ENCODE results near the gene ARL6IP1. TPM values are rescaled to one million over a fixed set of nuclear protein-coding genes. Genes with fewer than 3 reads are reported as not detected.

The ARL6IP1 gene
- total RNA-seq (2021; ENCODE audit: unreplicated experiment) (343 TPM), Bru-seq, nascent RNA (percentile 99 among the genes with signal in this experiment), BruChase-seq, experiment 1, labeled RNA remaining after a 2-hour chase (percentile 100 among the genes with signal in this experiment), BruChase-seq, experiment 2, labeled RNA remaining after a 6-hour chase (percentile 100 among the genes with signal in this experiment)
- polyA plus RNA-seq (2012; ENCODE audit: insufficient read length): 339 TPM
- long read RNA-seq, transcript ARL6IP1-201 (6 exons, 2,409 nt): major isoform, 1,263 of 1,505 reads
- long read RNA-seq, partial matches to known transcripts: 219 of 1,505 reads
- long read RNA-seq, other reads (novel, unspliced or antisense): 17 of 1,505 reads

GRCh38 chr16:18801145-18801972 is at the start of gene ARL6IP1:
Gene ARL6IP1, minus strand, starts transcription at chr16:18801549. Its CDS starts 83 bp downstream, at chr16:18801466.
- ChIA-PET POLR2A (interaction anchor here (0.7 to 2.0 kb wide), 6 partner anchors 10 to 826 kb away, joined by 3 to 10 read pairs (median 4); no protein-coding TSS in a partner anchor), CTCF (interaction anchor here (0.6 to 1.1 kb wide), 3 partner anchors 10 to 16 kb away, joined by 4 to 5 read pairs (median 5); partner anchors contain the start of gene RPS15A)
- peaks cover 26% of the 10 kb centered on the region for H3K36me3 ChIP-seq (ENCODE audit: control insufficient read depth, insufficient read depth, low read length)
- H3K27me3 ChIP-seq (ENCODE audit: control insufficient read depth, insufficient read depth, low read length): no peaks in the 10 kb centered on the region
- ATAC-seq: peak; percentile 97
- peak within 1 kb of the TSS; percentile 90 to 94 for H3K4me3 ChIP-seq (ENCODE audit: low read depth in 2 of 2, low read length in 2 of 2)
- in situ Hi-C loops (cut with HindIII; ENCODE audit: low pct_unique_long_range_greater_than_20kb, low sequenced_read_pairs): no loop called here
- H3K27ac ChIP-seq (ENCODE audit: low read length): peak within 1 kb of the TSS; percentile 93
- DNase-seq (ENCODE audit: low read depth, low spot score): peak; percentile 98
- peaks cover 52% of the 10 kb centered on the region for H3K4me1 ChIP-seq (ENCODE audit: control insufficient read depth, insufficient read depth, low read length)
- peak; percentile 98 for TF ChIP-seq CTCF (IDR thresholded peaks at IDR 0.05)
- peak; percentile 81 for TF ChIP-seq TCF7L2 (IDR thresholded peaks at IDR 0.05; ENCODE audit: low read depth, low read length)
- TF ChIP-seq POLR2AphosphoS5 (IDR thresholded peaks at IDR 0.05; ENCODE audit: low read depth, low read length): peak; percentile 100
- peak; percentile 98 for TF ChIP-seq SIN3A (IDR thresholded peaks at IDR 0.05; ENCODE audit: borderline replicate concordance, insufficient read depth, low read depth, low read length)
- TF ChIP-seq REST (IDR thresholded peaks at IDR 0.05; ENCODE audit: insufficient read depth in 1 of 2, low read depth in 2 of 2, low read length in 1 of 2): peak; percentile 33 to 69; a peak in 3 of 4 replicates
- intact Hi-C loops (cut with micrococcal nuclease; ENCODE audit: unreplicated experiment): loop anchor here (2.0 kb wide), 1 partner anchor 167 kb away; no protein-coding TSS in a partner anchor
- H3K9me3 ChIP-seq (ENCODE audit: control insufficient read depth, insufficient read depth, low read depth, low read length): no peaks in the 10 kb centered on the region
- no TSS peak for BruUV-seq (replicated peaks)

- ATAC-seq: no peak
- no peak for DNase-seq (ENCODE audit: low read depth, low spot score)
- TF ChIP-seq CTCF (IDR thresholded peaks at IDR 0.05) (no peak), POLR2AphosphoS5 (IDR thresholded peaks at IDR 0.05; ENCODE audit: low read depth, low read length) (no peak), SIN3A (IDR thresholded peaks at IDR 0.05; ENCODE audit: borderline replicate concordance, insufficient read depth, low read depth, low read length) (no peak), REST (IDR thresholded peaks at IDR 0.05; ENCODE audit: insufficient read depth in 1 of 2, low read depth in 2 of 2, low read length in 1 of 2) (no peak), TCF7L2 (IDR thresholded peaks at IDR 0.05; ENCODE audit: low read depth, low read length) (no peak)
- in situ Hi-C loops (cut with HindIII; ENCODE audit: low pct_unique_long_range_greater_than_20kb, low sequenced_read_pairs): no loop called here
- no TSS peak for BruUV-seq (replicated peaks)
- no peaks in the 10 kb centered on the region for H3K9me3 ChIP-seq (ENCODE audit: control insufficient read depth, insufficient read depth, low read depth, low read length)
- peaks cover 56% of the 10 kb centered on the region for H3K36me3 ChIP-seq (ENCODE audit: control insufficient read depth, insufficient read depth, low read length)
- H3K4me3 ChIP-seq (ENCODE audit: low read depth in 2 of 2, low read length in 2 of 2): no peak overlapping the region
- POLR2A ChIA-PET: no interaction called here
- no peaks in the 10 kb centered on the region for H3K27me3 ChIP-seq (ENCODE audit: control insufficient read depth, insufficient read depth, low read length)
- H3K4me1 ChIP-seq (ENCODE audit: control insufficient read depth, insufficient read depth, low read length): no peaks in the 10 kb centered on the region
- intact Hi-C loops (cut with micrococcal nuclease; ENCODE audit: unreplicated experiment): no loop called here
- CTCF ChIA-PET: no interaction called here
- H3K27ac ChIP-seq (ENCODE audit: low read length): no peak overlapping the region
Measured at GRCh38 chr16:18846416-18846815, 45.1 kb upstream of the ARL6IP1 start.

All from Panc1 (cell line).